H4 (cell line): ENCODE measurements around the gene TRIM33. TPM values are rescaled to one million over a fixed set of nuclear protein-coding genes. Genes with fewer than 3 reads are reported as not detected.

Experiments
- DNase-seq: peaks from one replicate; pipeline ENCODE4 v3.0.0-alpha.2; 2015; ENCODE audit warnings: low spot score
- total RNA-seq: library from RNA; depleted of rRNA; stranded (reverse); fragments of >200 nt; shearing (Covaris generic); gene quantifications from 2 replicates; pipeline ENCODE4 v1.2.3, GENCODE V29; 2014; rRNA removed

Gene TRIM33
- 8.6 and 8.8 TPM in 2 replicates for total RNA-seq

DNA sequence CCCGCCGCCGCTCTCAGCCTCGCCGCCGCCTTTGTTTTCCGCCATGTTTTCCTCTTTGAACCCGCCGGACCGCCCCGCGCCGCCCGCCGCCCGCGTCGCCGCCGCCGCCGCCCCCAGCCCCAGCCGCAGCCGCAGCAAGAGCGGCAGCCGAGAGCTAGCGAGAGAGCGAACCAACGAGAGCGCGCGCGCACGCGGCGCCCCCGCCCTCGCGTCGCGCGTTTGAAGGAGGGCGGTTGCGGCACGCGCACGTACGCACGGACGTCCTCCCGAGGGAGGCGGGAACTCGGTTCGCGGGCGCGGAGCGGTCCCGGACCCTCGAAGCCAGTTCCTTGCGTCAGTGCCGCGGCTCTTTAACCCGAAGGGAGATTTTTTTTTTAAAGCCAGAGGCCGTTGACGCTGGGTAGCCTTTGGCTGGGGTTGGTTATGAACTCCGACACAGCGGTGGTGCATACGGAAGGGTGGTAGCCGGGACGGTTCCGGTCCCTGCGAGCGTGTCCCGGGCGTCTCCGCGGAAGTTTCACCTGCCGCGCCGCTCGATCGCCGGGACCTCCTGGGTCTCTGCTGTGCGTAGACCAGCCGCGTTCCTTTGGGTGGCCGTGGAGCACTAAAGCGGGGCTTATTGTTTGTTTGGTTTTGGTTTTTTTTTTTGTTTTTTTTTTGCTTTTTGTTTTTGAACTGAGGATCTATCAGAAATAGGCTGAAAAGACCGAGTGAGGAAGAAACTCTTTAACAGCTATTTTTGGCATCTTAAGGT, at the start of gene TRIM33:
Gene TRIM33 (minus strand): TSS at position 172 of the 754 bp plus-strand sequence. CDS start 127 bp downstream, at position 45.
- DNase-seq, result peak; percentile 79

DNA sequence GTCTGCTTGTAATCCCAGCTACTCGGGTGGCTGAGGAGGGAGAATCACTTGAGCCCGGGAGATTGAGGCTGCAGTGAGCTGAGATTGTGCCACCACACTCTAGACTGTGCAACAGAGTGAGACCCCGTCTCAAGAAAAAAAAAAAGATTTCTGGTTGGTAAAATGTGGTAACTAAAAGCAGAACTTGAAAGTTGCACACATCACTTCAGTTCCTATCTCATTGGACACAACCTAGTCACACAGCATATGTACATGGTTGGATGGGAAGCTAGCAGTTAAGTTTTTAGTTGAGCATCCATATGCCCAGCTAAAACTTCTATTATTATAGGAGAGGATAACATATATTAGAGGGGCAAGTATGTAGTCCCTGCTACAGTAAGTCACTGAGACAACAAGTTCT, 48.4 kb upstream of the TRIM33 start:
- no peak for DNase-seq

DNA sequence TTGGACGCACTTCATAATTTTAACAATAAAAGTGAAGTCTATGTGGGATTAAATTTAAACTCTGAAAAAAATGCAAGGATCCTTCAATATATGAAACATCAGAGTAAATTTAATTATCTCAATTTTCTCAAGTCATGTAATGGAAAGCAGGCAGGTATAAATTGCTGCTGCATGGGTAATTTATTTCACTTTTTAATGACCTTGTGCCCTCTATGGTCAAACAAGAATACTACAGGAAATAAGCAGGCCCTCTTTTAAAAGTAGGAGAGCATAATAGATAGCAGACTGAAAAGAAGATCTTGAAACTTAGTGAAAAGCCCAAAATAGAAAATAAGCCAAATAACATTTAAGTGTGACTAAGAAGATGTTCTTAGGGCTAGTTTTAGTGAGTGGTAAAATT, 47.5 kb upstream of the TRIM33 start:
- no peak for DNase-seq

DNA sequence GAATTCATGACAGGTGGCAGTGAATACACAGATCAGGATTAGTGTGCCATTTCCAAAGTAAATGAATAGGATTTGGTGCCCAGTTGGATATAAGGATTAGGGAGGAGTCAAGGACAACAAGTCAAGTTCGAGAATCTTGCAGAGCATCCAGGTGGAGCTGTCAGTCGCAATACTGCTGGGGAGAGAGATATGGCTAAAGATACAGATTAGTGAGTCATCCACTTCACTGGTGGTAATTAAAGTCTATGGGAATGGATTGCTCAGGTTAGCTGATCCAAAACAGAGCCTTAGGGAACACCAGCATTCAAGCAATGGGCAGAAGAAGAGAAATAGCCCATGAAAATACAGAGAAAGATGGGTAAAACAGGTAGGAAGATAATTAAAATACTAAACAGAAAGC, 43.6 kb upstream of the TRIM33 start:
- DNase-seq, result no peak

DNA sequence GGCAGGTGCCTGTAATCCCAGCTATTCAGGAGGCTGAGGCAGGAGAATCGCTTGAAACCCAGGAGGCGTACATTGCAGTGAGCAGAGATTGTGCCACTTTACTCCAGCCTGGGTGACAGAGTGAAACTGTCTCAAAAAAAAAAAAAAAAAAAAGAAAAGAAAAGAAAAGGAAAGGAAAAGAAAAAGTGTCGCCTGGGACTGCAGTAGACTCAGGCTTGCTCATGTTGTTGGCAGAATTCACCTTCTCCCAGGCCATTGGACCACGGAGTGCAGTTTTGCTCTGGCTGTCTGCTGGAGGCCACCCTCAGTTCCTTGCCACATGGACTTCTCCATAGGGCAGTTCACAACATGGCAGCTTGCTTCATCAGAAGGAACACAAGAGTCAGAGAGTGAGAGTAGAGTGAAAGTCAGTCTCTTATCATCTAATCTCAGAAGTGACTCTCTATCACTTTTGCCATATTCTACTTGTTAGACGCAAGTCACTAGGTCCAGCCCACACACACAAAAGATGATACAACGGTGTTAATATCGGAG, 41.2 kb upstream of the TRIM33 start:
- no peak for DNase-seq

DNA sequence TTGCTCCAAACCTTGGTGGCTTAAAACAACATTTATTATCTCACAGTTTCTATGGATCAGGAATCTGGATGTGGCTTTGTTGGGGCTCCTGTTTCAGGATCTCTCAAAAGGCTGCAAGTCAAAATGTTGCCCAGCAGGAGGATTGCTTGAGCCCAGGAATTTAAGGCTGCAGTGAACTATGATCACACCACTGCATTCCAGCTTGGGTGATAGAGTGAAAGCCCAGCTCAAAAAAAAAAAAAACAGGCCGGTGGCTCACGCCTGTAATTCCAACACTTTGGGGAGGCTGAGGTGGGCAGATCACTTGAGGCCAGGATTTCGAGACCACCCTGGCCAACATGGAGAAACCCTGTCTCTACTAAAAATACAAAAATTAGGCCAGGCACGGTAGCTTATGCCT, 40.4 kb upstream of the TRIM33 start:
- no peak for DNase-seq

DNA sequence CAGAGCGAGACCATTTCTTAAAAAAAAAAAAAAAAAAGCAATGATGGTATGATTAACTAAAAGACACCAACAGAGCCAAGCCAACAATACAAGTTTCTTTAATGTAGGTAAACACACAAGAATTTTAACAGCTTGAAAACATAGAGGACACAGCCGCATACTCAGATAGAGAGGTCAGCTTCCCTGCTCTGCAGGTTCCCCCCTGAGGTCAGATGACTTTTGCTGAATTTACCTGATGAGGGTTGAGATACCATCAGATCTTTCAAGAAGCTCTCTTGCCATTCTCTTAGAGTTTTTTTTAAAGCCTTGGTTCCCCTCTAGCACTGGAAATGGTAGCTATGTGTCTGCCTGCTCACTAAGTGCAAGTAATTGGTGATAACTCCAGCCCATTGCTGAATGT, 39.3 kb upstream of the TRIM33 start:
- DNase-seq, result no peak

DNA sequence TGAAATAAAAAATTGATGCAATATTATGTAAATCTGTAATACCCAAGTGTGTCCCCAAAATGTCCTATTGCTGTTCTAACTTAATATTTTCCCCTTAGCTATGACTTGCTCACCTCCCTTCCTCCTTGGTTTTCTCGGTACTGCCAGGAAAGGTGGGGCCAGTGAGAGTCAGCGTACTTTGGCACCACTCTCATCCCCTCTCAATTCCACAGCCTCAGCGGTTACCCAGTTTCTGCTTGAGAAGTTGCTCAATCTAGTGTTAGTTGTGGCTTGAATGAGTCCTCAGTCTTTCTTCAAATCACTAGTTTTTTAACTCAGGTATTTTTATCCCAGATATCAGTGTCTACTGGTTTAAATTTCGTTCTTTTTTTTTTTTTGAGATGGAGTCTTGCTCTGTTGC, 38.1 kb upstream of the TRIM33 start:
- DNase-seq, result no peak

DNA sequence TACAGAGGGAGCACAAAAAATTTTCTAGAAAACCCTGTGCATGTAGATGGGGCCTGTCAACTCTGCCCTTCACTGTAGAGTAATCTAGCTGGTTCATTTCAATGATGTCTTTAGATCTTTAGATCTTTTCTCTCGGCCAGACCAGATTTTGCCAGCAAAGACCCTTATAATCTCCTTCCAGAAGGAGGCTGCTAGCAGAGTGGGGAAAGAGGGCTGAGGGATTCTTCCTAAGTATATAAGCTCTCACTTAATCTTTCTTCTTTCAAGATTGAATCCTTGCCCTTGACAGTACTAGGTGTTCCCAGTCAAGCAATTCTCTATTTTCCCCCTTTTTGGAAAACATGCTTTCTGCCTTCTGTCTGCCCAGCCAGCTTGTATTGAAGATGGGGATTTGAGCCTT, 36.1 kb upstream of the TRIM33 start:
- DNase-seq, result no peak

DNA sequence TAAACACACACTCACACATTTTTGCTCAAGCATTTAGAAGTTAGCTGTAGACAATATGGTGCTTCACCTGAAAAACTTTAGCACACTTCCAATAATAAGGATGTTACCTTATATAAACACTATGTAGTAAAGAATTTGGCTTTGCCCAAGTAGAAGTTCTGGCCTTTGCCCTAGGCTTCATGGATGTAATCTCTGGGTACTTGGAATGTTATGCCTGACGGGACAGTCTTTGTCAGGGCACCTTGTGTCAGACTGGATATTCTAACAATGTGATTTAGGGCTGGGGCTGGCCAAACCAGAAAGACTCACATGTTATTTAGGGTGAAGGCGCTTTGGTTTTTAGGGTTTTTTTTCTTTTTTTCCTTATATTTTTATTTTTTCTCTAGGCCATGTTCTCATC, 34.8 kb upstream of the TRIM33 start:
- no peak for DNase-seq

DNA sequence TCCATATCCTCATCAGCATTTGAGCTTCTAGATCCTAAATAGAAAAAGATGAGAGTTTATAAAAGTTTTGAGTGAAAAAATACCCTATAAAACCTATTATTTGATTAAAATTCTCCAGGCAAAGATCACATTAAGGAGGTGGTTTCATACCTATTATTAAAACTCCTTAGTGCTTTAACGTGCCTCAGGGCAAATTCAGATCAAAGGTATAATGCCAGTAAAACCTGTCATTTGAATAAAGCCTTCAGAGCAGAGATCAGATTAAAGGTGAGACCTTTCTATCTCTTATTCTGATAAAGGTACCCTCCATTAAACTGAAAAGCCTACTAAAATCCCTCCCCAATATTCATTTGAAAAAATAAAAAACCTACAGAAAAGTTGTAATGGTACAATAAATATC, 34.3 kb upstream of the TRIM33 start:
- no peak for DNase-seq

DNA sequence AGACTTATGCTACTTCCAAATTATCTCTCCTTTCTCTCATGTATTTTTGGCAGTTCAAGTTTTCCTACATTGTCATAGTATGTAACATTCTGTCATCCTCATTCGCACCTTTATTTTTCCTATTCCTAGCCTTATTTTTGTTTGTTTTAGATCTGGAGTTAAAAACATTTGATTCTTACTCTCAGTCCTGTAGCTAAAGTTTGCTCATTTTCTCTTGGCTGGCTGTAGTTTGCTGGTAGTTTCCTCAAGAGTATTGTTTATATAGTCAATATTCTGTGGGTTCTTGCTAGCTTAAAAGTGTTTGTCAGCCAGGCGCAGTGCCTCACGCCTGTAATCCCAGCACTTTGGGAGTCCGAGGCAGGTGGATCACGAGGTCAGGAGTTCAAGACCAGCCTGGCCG, 29.8 kb upstream of the TRIM33 start:
- no peak for DNase-seq

DNA sequence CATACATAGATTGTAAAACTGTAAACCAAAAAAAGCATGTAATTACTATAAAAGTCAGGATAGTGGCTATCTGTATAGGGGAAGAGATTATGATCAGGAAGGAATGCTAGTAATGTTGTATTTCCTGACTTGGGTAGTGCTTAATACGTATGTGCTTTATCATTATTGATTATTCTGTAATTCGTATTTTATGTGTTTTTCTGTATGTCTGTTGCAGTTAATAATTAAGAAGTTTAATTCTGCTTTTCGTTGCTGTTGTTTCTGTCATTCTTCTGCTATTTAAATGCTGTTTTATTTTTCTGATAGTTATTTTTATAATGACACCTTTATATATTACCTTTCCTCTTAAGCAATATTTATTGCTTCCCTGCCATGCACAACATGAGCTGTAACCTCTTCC, 29.3 kb upstream of the TRIM33 start:
- DNase-seq, result no peak

DNA sequence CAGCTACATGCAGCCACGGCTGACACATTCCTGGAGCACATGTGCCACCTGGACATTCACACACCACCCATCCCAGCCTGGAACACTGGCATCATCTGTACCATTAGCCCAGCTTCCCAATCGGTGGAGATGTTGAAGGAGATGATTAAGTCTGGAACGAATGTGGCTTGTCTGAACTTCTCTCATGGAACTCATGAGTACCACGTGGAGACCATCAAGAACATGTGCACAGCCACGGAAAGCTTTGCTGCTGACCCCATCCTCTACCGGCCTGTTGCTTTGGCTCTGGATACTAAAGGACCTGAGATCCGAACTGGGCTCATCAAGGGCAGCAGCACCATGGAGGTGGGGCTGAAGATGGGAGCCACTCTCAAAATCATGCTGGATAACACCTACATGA, 25.0 kb upstream of the TRIM33 start:
- DNase-seq, result no peak

DNA sequence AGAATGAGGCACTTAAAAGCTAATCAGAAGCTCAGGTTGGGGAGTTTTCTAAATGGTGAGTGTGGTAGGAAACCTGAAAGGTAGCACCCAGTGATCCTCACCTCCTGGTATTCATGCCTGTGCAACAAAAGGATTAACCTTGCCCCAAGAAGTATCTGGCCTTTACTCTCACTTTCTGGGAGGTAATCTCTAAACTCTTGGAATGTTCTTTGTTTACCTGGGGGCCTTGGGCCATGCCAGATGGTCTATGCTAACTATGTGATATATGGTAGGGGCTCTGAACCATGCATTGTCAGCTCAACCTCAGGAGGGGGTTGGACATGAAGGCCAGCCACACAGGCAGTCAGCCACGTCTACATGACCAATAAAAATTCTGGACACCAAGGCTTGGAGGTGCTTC, 24.4 kb upstream of the TRIM33 start:
- DNase-seq, result no peak

DNA sequence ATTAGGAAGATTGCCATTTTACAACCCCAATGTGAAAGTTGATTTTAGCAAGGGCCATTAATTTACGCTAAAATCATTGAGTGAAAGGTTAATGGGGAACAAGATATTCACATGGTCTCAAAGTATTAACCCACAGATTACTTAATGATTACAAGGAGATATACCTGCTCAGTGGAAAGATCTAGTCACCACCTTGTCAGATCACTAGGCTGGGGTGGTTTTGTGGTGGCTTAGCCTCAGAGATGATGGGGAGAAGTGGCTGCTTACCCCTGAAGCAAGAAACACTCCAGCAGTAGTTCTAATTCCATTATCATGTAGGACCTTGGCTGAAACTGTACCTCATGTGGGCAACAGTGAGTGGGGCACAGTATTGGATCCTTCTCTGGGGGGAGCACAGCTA, 20.1 kb upstream of the TRIM33 start:
- no peak for DNase-seq

DNA sequence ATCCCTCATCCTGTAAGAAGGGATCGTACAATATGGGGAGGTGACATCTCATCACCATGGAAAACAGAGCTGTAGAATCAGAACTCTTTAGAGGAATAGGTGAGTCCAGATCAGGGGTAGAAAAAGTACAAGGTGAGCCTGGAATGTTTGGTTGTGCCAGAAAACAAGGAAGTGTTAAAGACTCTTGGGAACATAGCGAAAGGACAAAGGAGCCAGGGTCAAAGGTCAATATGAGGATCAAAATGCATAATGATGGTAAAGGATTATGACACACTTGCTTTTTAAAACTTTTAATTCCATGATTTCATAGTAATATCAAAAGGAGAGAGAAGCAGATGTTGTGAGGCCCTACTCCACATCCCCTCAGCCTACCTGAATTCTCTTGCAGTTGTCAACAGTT, 19.2 kb upstream of the TRIM33 start:
- no peak for DNase-seq

DNA sequence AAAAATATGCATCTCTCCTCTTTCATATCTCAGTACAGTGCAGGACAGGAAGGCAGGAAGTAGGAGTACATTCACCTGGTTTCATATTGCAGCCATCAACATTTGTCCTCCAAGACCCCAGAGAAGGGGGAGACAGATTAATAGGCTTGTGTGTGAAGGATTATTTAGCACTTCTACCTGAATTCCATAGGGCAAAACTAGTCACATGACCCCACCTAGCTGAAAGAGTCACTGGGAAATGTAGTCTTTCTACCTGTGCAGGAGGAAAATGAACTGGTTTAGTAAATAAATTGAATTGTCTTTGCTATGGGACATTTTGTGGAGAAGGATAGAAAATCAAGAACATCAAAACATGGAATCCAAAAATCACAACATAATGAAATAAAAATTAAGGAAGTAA, 13.9 kb upstream of the TRIM33 start:
- DNase-seq, result no peak

DNA sequence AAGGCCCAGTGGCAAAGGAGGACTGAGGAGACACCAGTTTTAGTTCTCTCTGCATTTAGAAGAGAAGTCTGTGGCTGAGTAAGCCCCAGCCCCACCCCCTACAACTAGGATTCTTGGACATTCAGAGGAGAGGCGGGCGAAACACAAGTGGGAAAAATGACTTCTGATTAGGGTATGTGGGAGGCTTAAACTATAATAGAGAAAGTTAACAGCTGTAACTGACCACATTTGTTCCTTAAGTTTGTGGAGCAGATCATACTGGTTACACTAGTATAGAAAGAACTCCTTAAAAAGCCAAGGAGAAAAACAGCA, 11.2 kb upstream of the TRIM33 start:
- no peak for DNase-seq

DNA sequence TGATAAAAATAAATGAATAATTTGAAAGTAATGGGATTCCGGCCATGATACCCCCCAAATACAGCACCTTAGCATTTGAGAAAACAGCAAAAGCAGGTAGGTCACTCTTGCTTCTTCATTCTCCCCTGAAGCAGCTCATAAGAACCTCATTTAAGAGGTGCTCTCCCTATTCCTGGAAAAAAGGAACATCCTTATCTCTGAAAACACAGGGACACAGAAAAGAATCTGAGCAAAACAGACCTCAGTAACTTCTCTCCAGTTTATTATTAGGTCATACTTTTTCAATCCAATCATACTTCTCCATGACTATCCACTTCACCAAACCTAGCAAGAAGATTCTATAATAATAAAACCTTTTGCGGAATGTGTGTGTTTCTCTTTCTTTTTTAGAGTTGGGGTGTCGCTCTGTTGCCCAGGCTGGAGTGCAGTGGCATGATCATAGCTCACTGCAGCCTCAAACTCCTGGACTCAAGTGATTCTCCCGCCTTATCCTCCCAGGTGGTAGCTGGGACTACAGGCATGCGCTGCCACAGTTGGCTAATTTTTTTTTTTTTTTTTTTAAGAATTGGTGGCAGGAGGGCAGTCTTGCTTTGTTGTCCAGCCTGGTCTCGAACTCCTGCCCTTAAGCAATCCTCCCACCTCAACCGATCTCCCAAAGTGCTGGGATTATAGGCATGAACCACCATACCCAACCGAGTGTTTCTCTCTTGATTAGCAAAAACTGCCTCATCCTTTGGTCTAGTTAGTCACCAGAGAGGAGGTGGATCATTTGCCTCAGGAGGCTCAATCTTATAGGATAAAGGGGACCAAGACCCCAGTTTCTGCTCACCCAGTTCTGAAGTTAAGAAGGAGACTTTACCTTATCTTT, 10.6 kb upstream of the TRIM33 start:
- no peak for DNase-seq

DNA sequence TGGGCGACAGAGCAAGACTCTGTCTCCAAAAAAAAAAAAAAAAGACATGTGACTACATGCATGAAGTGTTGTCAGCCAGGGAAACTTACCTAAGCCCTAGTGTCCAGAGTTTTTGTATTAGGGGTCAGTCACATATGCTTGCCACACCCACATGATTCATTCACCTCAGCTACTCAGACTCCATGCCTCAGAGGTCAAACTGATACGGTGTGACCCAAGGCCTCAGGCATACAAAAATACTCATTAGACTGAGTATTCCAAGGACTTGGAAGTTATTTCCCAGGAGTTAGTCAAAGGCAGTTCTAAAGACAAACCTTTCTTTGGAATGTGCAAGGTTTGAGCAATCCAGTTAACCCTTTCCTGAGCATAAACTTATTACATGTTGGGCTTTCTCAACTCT, 6.3 kb upstream of the TRIM33 start:
- no peak for DNase-seq

DNA sequence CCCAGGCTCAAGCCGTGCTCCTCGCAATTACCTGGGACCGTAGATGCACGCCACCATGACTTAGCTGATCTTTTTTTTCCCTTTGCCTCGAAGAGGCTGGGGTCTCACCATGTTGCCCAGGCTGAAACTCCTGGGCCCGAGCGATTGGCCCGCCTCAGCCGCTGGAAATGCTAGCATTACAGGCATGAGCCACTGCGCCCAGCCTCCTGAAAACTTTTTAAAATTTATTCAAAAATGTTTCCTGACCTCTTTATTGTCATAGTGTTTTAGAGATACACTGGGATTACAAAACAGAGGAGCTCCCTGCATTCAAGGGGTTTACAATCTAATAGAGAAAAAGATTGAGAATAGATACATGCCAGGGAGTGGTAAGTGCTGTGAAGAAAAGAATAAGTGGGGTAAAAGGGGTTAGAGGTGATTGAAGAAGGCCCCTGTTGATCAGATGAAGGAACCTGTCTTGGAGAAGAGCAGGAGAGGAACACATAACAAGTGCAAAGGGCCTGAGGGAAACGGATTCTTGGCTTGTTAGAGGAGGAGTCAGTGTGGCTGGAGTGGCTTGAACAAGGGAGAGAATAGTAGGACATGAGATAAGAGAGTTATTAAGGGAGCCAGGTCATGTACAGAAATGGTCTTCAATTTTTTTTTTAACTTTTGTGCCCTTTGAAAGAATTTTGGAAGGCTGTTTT, 1.7 kb upstream of the TRIM33 start:
- DNase-seq, result no peak
